Esophagus mucosa (tissue), 1 donor: Measurements from ENCODE around the gene ADK. TPM values are rescaled to one million over a fixed set of nuclear protein-coding genes. Genes with fewer than 3 reads are reported as not detected.
"Not testable (repeated sequence)": the region's sequence is repeated elsewhere in the genome, so short reads cannot be mapped to it uniquely, and the experiment has no call there.

Source experiments
- ATAC-seq: fragments of 200-7000 bp; cut with Tn5 transposase; one replicate; pipeline ENCODE4 v1.9.1; 2020
- total RNA-seq: library from RNA; stranded (reverse); gene quantifications from one replicate; pipeline ENCODE4 v1.2.4, GENCODE V29; 2023
- donor health status: DM: yes; HTN: yes; CAD: no.

The ADK gene
- total RNA-seq, 1 donor from 2014 or later = 50.8 TPM

- no peak for ATAC-seq
Observed at GRCh38 chr10:74187237-74187636, 36.2 kb downstream of the ADK start.

- not testable (repeated sequence) for ATAC-seq
Observed at GRCh38 chr10:74188617-74189016, 37.6 kb downstream of the ADK start.

- peak; percentile 98 for ATAC-seq
Observed at GRCh38 chr10:74189999-74190421, 39.0 kb downstream of the ADK start.

DNA sequence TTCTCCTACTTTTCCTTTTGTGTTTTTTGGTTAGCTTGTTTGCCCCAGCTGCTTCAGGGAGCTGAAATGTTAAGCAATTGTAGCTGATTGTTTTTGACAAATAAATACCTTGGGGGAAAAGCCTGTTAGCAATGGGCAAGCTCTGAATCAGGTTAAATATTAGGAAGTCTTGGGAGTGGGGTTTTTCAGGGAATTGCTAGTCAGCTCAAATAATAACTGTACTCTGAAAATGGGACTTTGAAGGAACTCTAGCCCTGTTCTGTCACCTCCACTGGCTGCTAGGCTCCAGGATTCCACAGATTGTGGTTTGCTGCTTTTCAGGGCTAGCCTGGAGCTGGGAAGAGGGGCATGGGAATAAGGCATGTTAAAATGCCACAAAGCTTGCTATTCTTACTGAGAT lies 39.5 kb downstream of the ADK start:
- ATAC-seq = peak; percentile 6

DNA sequence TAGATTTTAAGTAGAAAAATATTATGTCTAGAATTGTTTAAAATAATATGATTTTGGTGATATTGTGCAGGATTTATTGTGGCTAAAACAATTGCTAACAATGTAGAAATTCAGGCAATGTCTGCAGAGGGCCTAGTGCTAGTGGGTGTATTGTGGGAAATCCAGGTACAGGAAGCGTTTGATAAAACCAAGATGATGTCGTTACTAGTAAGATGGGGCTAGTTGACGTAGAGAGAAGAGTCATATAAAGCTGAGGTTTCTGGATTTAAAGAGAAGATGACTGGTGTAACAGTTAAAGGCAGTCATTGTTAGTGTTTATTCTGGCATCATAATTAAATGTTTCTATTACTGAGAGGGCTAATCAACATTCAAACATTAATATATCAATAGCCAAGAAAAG lies 43.5 kb downstream of the ADK start:
- ATAC-seq = no peak

GRCh38 chr10:74194999-74195398 lies 44.0 kb downstream of the ADK start:
- no peak for ATAC-seq

DNA sequence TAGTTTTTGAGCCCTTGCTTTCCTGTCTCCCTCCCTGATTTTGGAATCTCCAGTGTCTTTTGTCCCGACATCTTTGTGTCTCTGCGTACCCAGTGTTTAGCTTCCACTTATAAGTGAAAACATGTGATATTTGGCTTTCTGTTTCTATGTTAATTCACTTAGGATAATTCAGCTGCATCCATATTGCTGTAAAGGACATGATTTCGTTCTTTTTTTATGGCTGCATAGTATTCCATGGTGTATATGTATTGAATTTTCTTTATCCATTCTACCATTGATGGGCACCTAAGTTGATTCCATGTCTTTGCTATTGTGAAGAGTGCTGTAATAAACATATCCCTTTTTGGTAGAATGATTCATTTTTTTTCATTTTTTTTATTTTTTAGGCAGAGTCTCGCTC lies 48.3 kb downstream of the ADK start:
- ATAC-seq = no peak

- no peak for ATAC-seq
Observed at GRCh38 chr10:74202356-74202755, 51.3 kb downstream of the ADK start.

- ATAC-seq = peak; percentile 96
Observed at GRCh38 chr10:74206746-74207145, 55.7 kb downstream of the ADK start.

DNA sequence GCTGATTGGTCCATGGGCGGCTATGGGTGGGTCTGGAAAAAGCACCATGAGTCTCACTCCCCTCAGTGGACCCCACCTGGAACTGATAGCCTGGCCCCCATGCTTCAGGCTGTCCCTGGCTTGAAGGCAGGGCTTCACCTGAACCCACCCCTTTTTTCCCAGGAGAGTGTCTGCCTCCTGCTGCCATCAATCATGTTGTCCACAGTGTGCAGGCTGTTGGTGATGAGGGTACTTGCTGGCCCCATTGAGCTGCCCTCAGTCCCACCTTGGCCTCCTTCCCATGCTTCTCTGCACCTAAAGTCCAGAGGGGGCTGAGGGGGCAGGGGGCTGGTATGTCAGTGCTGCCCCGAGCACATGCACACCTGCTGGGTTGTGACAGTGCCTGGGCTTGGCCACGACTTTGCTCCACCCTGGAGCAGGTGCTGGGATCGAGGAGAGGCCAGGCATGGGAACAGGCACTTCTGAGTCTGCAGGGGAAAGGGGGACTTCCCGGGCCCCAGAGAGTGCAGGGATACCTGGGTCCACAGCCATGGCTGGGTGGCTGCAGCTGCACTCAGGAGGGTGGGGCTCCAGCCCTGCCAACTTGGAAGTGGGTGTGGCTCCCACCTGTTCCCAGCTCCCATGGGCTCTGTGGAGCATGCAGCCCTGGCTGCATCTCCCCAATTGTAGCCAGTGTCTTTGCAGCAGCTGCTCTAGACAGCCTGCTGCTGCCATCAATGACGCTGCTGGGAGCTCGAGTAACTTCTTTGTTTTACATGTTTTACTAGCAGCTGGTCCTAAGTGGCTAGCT lies 56.9 kb downstream of the ADK start:
- peak; percentile 74 for ATAC-seq

- ATAC-seq = no peak
Observed at GRCh38 chr10:74208997-74209396, 58.0 kb downstream of the ADK start.

- ATAC-seq = no peak
Observed at GRCh38 chr10:74213019-74213418, 62.0 kb downstream of the ADK start.

- no peak for ATAC-seq
Observed at GRCh38 chr10:74213571-74214162, 62.6 kb downstream of the ADK start.

- ATAC-seq = not testable (repeated sequence)
Observed at GRCh38 chr10:74217110-74217509, 66.1 kb downstream of the ADK start.

- not testable (repeated sequence) for ATAC-seq
Observed at GRCh38 chr10:74222467-74222866, 71.4 kb downstream of the ADK start.

DNA sequence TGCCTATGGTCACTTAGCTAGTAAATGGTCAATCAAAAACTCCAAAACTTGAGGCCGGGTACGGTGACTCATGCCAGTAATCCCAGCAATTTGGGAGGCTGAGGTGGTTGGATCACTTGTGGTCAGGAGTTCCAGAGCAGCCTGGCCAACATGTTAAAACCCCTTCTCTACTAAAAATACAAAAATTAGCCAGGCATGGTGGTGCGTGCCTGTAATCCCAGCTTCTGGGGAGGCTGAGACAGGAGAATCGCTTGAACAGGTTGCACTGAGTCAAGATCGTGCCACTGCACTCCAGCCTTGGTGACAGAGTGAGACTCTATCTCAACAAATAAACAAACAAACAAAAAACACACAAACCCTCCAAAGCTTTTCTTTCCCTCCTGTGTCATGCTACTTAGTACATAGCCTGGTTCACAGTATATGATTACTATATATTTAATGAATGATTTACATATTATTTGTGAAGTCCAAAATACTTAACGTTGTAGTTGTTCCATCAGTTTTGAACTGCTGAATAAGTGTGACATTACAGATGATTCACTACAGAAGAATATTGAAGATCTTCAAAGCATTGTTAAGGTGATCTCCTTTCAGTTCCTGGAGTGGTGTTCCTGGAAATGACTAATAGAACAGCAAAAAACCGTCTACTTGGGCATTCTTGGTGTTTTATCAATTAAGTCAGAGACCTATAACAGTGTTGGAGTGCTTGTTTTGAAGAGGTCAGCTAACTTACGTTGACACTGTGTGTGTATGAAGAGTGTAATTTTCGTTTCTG lies 72.9 kb downstream of the ADK start:
- ATAC-seq = peak; percentile 79

GRCh38 chr10:74227697-74228424 lies 76.8 kb downstream of the ADK start:
- ATAC-seq = peak; percentile 33

GRCh38 chr10:74231375-74231774 lies 80.4 kb downstream of the ADK start:
- no peak for ATAC-seq

- no peak for ATAC-seq
Observed at GRCh38 chr10:74233281-74233680, 82.3 kb downstream of the ADK start.

DNA sequence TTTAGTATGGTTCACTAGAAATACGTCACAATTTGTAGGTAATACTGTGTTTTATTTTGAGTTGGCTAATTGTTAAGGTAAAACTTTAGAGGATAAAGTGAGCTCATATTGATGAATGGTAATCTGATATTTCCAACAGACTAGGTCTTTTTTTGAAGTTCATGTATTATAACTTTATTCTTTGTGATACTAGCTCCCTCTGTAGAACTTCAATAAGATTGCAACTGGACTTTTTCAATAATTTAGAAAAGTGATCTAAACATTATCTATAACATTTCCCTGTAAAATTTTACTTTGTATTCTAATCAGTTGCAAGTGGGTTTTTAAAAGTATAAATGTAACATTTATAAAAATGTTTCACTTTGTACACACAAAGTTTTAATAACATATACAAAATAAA lies 83.5 kb downstream of the ADK start:
- ATAC-seq = no peak

DNA sequence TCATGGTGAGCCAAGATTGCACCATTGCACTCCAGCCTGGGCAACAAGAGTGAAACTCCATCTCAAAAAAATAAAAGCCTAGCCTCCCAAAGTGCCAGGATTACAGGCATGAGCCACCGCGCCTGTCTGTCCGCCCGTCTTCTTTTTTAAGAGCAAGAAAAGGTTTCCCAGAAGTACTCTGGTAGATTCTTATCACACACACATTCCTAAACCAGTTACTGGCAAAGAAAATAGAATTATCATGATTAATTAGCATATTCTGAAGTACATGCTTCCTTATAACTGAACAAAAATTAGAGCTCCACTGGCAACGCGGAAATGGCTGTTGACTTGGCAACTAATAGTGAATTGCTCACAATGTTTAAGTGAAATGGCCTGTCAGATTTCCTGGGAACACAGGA lies 87.0 kb downstream of the ADK start:
- peak; percentile 49 for ATAC-seq

DNA sequence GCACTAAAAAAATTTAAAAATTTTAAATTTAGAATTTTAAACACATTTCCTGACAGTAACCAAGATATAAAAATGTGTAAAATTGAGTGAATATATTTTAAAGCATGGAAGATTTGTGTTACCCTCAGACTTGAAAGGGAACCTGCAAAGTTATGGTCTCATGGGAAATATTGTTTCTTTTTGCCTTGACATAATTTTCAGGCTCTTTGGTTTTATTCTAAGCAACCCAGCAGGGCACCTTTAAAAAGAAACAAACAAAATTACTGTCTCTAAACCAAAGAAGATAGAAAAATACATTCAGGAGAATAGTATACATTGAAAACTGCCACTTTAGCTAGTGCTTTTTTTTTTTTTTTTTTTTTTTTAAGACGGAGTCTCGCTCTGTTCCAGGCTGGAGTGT lies 87.5 kb downstream of the ADK start:
- no peak for ATAC-seq

DNA sequence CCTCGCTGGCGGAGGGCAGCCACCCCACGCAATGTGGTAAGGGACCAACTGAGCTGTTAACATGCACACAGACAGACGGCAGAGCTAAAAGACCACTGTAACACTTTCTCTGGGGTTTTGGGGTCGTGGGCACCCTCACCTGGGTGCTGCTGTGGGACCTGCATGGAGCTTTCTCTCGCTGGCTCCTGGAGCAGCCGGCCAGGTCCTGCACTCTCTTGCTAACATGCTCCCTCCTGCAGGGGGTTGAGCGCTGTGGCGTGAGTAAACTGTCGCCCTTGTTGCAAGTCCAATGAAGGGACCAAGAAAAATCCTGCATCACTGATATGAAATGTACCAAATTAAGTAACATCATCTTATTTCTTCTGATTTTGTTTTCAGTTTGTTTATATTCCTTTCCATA lies 92.0 kb downstream of the ADK start:
- no peak for ATAC-seq
